HTERT RPE-1 (cell line): Measurements from ENCODE around the gene B3GALT5.

Experiments used
- in situ Hi-C: fragments of 300-500 bp; cut with MboI; formaldehyde crosslinking; loops from 4 replicates; pipeline ENCODE4 v1.14.3; 2020; ENCODE audit warnings: low sequenced_read_pairs

Gene B3GALT5

DNA sequence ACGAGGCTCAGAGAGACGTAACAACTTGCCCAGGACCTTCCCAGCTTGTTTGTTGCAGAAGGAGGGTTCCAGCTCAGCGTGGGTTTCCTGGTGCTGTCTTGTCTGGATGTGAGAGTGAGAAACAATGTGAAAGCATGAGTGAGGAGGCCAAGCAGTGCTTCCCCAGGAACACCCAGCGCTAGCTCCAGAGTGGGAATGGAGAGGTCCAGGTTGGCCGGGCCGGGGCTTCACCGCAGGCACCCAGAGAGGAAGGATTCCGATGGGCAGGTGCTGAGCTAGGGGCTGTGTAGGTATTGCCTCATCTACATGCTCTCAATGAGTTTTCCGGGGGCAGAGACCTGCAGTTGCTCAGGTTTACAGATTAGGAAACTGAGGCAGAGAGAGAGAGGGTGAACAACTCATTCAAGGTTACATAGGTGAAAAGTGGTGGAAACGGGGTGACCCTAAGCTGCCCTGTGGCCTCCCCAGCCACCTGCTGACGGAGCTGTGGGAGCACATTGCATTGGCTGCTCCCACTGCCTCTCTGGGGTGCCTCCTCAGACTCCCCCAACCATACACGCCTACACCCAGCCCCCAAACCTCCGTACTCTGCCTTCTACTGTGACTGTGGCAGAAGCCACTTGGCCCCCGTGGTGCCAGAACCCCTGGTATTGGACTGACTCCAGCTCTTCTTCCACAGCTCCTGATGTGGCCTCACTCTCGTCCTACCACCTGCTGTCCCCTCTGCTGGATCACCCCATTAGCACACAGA lies 51.2 kb downstream of the B3GALT5 start:
- in situ Hi-C loops: no loop called here

DNA sequence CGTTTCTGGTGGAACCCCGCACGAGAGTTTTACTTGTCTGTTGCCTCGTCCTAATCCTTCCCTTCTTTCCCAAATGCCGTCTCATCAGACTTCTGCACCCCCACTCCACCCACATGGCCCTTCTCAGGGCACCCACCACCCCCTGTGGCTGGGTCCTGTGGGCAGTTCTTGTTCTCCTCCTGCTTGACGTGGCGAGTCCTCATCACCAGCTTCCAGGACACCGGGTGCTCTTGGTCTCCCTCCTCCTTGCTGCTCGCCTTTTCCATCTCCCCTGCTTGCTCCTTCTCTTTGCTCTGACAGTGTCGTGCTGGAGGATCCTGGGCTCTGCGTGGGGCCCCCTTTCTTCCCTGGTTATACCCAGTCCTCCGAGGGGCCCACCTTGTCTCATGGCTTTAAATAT lies 51.8 kb downstream of the B3GALT5 start:
- in situ Hi-C loops: no loop called here

- in situ Hi-C loops: no loop called here
Measured at GRCh38 chr21:39666026-39666425, 53.3 kb downstream of the B3GALT5 start.

DNA sequence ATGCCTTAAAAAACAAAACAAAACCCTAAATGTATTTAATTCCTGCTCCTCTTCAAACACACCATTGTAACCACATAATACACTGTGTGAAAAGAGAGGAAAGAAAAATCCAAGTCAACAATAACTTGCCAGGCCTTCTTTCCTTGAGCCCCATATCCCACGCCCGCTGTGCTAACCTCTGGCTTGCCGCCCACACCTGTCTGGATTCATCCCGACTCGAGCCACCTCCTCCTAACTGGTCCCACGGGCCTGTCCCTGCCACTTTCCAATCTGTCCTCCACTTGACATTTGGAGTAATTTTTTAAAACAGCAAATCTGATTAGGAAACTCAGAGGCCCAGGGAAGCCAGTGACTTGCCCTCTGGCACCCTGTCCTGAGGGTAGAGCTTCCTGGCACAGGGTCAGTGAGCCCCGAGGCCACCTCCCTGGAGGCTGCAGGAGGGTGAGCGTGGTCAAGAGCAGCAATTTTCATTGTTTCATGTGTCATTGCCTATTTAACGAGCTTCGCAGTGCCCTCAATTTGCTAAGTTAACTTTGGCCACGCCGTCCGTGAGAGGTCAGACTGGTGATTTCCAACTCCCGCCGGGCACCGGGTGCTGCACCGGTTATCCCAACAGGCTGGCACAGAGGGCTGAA lies 54.1 kb downstream of the B3GALT5 start:
- in situ Hi-C loops: no loop called here

GRCh38 chr21:39667353-39667891 lies 54.7 kb downstream of the B3GALT5 start:
- in situ Hi-C loops: no loop called here

GRCh38 chr21:39668369-39668768 lies 55.6 kb downstream of the B3GALT5 start:
- in situ Hi-C loops: no loop called here

DNA sequence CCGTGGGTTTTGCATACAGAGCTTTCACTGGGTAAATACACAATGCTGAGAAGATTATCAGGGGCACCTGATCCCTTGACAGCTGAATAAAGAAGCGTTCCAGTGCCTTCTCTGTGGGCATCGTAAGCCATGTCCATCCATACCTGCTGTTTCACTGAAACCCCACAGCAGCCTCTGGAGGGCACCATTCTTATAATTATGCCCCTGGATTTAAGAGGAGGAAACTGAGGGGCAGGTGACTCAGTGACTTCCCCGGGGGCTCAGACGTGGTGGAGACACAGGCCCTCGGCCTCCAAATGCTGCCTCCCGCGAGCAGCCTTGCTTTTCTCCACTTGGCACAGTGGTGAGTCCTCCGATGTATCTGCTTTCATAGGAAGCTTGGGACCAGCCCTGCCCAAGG lies 56.7 kb downstream of the B3GALT5 start:
- in situ Hi-C loops: no loop called here

- in situ Hi-C loops: no loop called here
Measured at GRCh38 chr21:39669976-39670661, 57.4 kb downstream of the B3GALT5 start.

- in situ Hi-C loops: no loop called here
Measured at GRCh38 chr21:39670701-39671100, 58.0 kb downstream of the B3GALT5 start.

DNA sequence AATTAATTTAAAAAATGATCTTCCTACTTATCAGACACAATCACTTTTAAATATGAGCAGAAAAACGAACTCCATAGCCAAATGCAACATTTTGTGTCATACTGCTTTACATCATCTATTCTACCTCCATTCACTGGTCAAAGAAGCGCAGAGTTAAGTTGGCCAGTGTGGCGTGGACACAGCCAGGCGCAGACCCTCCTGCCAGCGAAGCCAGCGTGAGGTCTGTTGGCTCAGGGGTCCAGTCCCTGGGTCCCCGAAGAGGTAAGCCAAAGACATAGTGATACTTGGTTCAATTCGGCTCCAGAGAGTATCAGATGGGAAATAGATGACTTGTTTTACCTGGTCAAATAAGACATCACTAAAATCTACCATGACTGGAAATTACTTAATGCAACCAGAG lies 59.2 kb downstream of the B3GALT5 start:
- in situ Hi-C loops: no loop called here

GRCh38 chr21:39673163-39673562 lies 60.4 kb downstream of the B3GALT5 start:
- in situ Hi-C loops: no loop called here

GRCh38 chr21:39673736-39674135 lies 61.0 kb downstream of the B3GALT5 start:
- in situ Hi-C loops: no loop called here

DNA sequence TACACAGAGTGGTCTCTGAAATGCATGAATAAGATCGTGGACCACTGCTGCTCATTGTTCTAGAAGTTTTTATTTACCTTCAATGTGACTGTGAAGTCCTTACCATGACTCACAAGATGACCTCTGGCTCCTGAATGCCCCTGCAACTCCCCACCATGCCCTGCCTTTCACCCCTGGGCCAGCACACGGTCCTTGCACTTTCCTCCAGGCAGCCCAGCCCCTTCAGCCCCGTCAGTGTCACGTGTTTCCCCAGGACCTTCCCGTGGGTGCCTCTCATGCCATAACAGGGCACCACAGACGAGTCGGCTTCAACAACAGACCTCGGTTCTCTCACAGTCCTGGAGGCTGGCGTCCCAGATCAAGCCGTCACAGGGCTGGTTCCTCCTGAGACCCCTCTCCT lies 62.1 kb downstream of the B3GALT5 start:
- in situ Hi-C loops: no loop called here

DNA sequence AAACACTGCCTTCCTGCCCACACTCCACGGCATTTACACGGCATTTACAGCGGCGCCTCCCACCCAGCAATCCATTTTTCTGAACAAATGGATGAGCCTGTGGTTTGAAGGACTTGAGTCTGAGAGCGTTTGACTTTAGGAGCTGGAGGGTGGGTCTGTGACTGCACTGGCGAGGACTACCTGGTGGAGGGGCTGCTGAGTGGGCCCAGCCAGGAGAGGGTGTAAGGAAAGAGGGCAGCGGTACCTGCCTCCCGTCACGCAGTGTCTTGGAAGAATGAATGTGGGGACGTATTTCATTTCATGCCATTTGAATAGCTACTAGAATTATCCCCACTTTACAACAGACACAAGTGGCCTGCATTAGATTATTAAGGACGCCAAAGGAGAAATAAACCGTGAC lies 62.9 kb downstream of the B3GALT5 start:
- in situ Hi-C loops: no loop called here

GRCh38 chr21:39675993-39676661 lies 63.4 kb downstream of the B3GALT5 start:
- in situ Hi-C loops: no loop called here

DNA sequence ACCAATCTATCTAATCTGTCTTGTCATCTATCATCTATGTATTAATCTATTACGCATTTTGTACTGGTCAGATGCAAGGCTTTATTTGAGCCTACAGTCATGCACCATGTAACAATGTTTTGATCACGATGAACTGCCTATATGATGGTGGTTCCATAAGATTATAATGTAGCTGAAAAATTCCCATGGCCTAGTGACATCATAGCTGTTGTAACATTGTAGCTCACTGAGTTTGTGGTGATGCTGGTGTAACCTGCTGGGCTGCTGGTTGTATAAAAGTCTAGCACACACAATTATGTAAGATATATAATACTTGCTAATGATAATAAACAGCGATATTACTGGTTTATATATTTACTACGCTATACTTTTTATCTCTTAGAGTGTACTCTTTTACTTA lies 67.5 kb downstream of the B3GALT5 start:
- in situ Hi-C loops: no loop called here

- in situ Hi-C loops: no loop called here
Measured at GRCh38 chr21:39681257-39681656, 68.5 kb downstream of the B3GALT5 start.

DNA sequence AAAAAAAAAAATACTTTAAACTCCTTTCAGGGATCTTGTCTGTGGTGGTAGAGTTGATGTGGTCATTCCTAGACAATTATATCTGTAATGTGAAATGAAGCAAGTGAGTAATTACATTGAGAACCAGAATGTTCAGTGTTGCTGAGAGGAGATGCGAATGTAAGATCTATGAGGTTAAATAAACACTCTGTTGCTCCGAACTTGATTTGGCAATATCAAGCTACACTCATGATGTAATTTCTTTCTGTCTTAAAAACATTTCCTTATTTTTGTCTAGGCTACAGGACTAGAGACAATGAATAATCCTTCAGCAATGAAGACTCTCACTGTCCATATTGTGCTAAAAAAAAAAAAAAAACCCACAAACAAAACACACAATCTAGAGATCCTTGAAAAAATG lies 69.1 kb downstream of the B3GALT5 start:
- in situ Hi-C loops: no loop called here

GRCh38 chr21:39685236-39685635 lies 72.5 kb downstream of the B3GALT5 start:
- in situ Hi-C loops: no loop called here

GRCh38 chr21:39685991-39686390 lies 73.3 kb downstream of the B3GALT5 start:
- in situ Hi-C loops: no loop called here
